Neutrophil (primary cell): ENCODE results near the gene MOB2.
"Not testable (repeated sequence)": the region's sequence is repeated elsewhere in the genome, so short reads cannot be mapped to it uniquely, and the experiment has no call there.

Experiments
- H3K27ac ChIP-seq: fragments of 200-600 bp; sonication (generic); 2 replicates; pipeline ENCODE4 v1.5.1; 2016; ENCODE audit warnings: mild to moderate bottlenecking, moderate library complexity
- H3K27me3 ChIP-seq: fragments of 200-600 bp; sonication (generic); 2 replicates; pipeline ENCODE4 v1.6.0; 2016; ENCODE audit warnings: mild to moderate bottlenecking
- H3K36me3 ChIP-seq: fragments of 200-600 bp; sonication (generic); 2 replicates; pipeline ENCODE4 v1.5.1; 2017
- H3K4me1 ChIP-seq, 2 experiments: fragments of 200-600 bp in 1 of 2; sonication (generic) in 1 of 2; 1 replicate in 1 of 2; 2 replicates in 1 of 2; pipeline versions ENCODE4 v1.5.1 to v1.6.1; 2013 to 2016; ENCODE audit warnings: low read depth in 1 of 2, low read length in 1 of 2, mild to moderate bottlenecking in 1 of 2, moderate library complexity in 1 of 2; ENCODE audit not compliant: control insufficient read depth in 1 of 2, insufficient read depth in 1 of 2
- H3K4me3 ChIP-seq, 2 experiments: fragments of 200-600 bp in 1 of 2; sonication (generic) in 1 of 2; 1 replicate in 1 of 2; 2 replicates in 1 of 2; pipeline ENCODE4 v1.5.1; 2013 to 2016; ENCODE audit warnings: low read depth in 1 of 2, low read length in 1 of 2, mild to moderate bottlenecking in 1 of 2, moderate library complexity in 1 of 2
- H3K9me3 ChIP-seq: fragments of 200-600 bp; sonication (generic); 2 replicates; pipeline ENCODE4 v1.5.1; 2016
- CTCF ChIP-seq: fragments of 200-600 bp; sonication (generic); IDR thresholded peaks from 2 replicates; pipeline ENCODE4 v1.5.1; 2016; ENCODE audit warnings: antibody characterized with exemption

The MOB2 gene

GRCh38 chr11:1433977-1434640 is 52.5 kb downstream of the MOB2 start:
- Histone ChIP-seq H3K27me3 (peaks cover 24% of the 10 kb centered on the region), H3K27ac (no peak overlapping the region), H3K4me3 (no peak overlapping the region), H3K36me3 (no peaks in the 10 kb centered on the region), H3K4me1 (no peaks in the 10 kb centered on the region), H3K9me3 (no peaks in the 10 kb centered on the region)
- no peak for TF ChIP-seq CTCF

GRCh38 chr11:1433568-1433967 is 53.0 kb downstream of the MOB2 start:
- Histone ChIP-seq H3K27me3 (peaks cover 24% of the 10 kb centered on the region), H3K4me3 (no peak overlapping the region), H3K4me1 (no peaks in the 10 kb centered on the region), H3K27ac (no peak overlapping the region), H3K36me3 (no peaks in the 10 kb centered on the region), H3K9me3 (no peaks in the 10 kb centered on the region)
- TF ChIP-seq CTCF, result no peak

- Histone ChIP-seq H3K9me3 (no peaks in the 10 kb centered on the region), H3K4me1 (no peaks in the 10 kb centered on the region), H3K36me3 (no peaks in the 10 kb centered on the region), H3K27me3 (no peaks in the 10 kb centered on the region), H3K27ac (no peak overlapping the region), H3K4me3 (no peak overlapping the region)
- TF ChIP-seq CTCF, result no peak
Measured at GRCh38 chr11:1428762-1429316, 57.7 kb downstream of the MOB2 start.

GRCh38 chr11:1425439-1425838 is 61.1 kb downstream of the MOB2 start:
- Histone ChIP-seq H3K9me3 (no peaks in the 10 kb centered on the region), H3K4me1 (no peaks in the 10 kb centered on the region), H3K27ac (no peak overlapping the region), H3K4me3 (no peak overlapping the region), H3K36me3 (no peaks in the 10 kb centered on the region), H3K27me3 (no peaks in the 10 kb centered on the region)
- no peak for TF ChIP-seq CTCF

- TF ChIP-seq CTCF, result no peak
- no peak overlapping the region for H3K4me3 ChIP-seq
- no peaks in the 10 kb centered on the region for H3K27me3 ChIP-seq
- no peak overlapping the region for H3K27ac ChIP-seq
- H3K9me3 ChIP-seq, result no peaks in the 10 kb centered on the region
- no peaks in the 10 kb centered on the region for H3K4me1 ChIP-seq
- H3K36me3 ChIP-seq, result no peaks in the 10 kb centered on the region
Measured at GRCh38 chr11:1425006-1425405, 61.6 kb downstream of the MOB2 start.

- not testable (repeated sequence) for H3K4me3 ChIP-seq, H3K27ac ChIP-seq, H3K27me3 ChIP-seq, H3K4me1 ChIP-seq, H3K9me3 ChIP-seq, H3K36me3 ChIP-seq
Measured at GRCh38 chr11:1423406-1423805, 63.2 kb downstream of the MOB2 start.
